Fibroblast of lung (primary cell): ENCODE data around the gene RASA4B. TPM values are rescaled to one million over a fixed set of nuclear protein-coding genes. Genes with fewer than 3 reads are reported as not detected.

ENCODE experiments used
- DNase-seq, 2 donors: peaks; one replicate each; pipeline versions ENCODE4 v3.0.0 to v3.0.0-alpha.2; 2010; ENCODE audit warnings: low read depth in 2 of 2
- H2AFZ ChIP-seq: 2 replicates; pipeline ENCODE4 v1.5.1; 2012; ENCODE audit warnings: low read length, control low read depth, inconsistent platforms
- H3K27ac ChIP-seq: 2 replicates; pipeline ENCODE4 v1.5.1; 2011; ENCODE audit warnings: low read length, control low read depth; ENCODE audit not compliant: insufficient read depth
- H3K27me3 ChIP-seq: 2 replicates; pipeline ENCODE4 v1.5.1; 2011; ENCODE audit warnings: mild to moderate bottlenecking, low read length; ENCODE audit not compliant: control insufficient read depth, insufficient read depth
- H3K36me3 ChIP-seq: 2 replicates; pipeline ENCODE4 v1.5.1; 2011; ENCODE audit warnings: low read length; ENCODE audit not compliant: control insufficient read depth, insufficient read depth
- H3K4me1 ChIP-seq: 2 replicates; pipeline ENCODE4 v1.5.1; 2011; ENCODE audit warnings: low read length; ENCODE audit not compliant: control insufficient read depth, insufficient read depth; ENCODE audit errors: extremely low read depth
- H3K4me2 ChIP-seq: 2 replicates; pipeline ENCODE4 v1.5.1; 2011; ENCODE audit warnings: low read length, control low read depth; ENCODE audit not compliant: insufficient read depth; ENCODE audit errors: extremely low read depth
- H3K4me3 ChIP-seq, 4 experiments: fragments of 200-600 bp in 1 of 4; sonication (generic) in 1 of 4; replicated peaks in 1 of 4; 2 replicates each; pipeline ENCODE4 v1.5.1; 2011 to 2016; ENCODE audit warnings: low read length in 4 of 4, low read depth in 3 of 4, mild to moderate bottlenecking in 3 of 4, control low read depth in 2 of 4, inconsistent platforms in 1 of 4, mixed read lengths in 1 of 4; ENCODE audit not compliant: insufficient read depth in 1 of 4; ENCODE audit errors: control extremely low read depth in 1 of 4
- H3K79me2 ChIP-seq: 2 replicates; pipeline ENCODE4 v1.5.1; 2012; ENCODE audit warnings: mild to moderate bottlenecking, low read length, inconsistent platforms; ENCODE audit not compliant: control insufficient read depth, insufficient read depth
- H3K9ac ChIP-seq: 2 replicates; pipeline ENCODE4 v1.5.1; 2011; ENCODE audit warnings: mild to moderate bottlenecking, low read length, control low read depth; ENCODE audit not compliant: insufficient read depth
- H3K9me3 ChIP-seq: 2 replicates; pipeline ENCODE4 v1.5.1; 2012; ENCODE audit warnings: low read depth, low read length; ENCODE audit not compliant: control insufficient read depth, insufficient read depth
- H4K20me1 ChIP-seq: 2 replicates; pipeline ENCODE4 v1.5.1; 2011; ENCODE audit warnings: low read length; ENCODE audit not compliant: control insufficient read depth, insufficient read depth; ENCODE audit errors: extremely low read depth
- CTCF ChIP-seq, 2 donors: IDR thresholded peaks in 1 of 2; conservative IDR thresholded peaks in 1 of 2; 1 replicate in 1 of 2; 2 replicates in 1 of 2; pipeline ENCODE4 v1.5.1; 2011 to 2012; ENCODE audit warnings: low read length in 2 of 2, control low read depth in 1 of 2, inconsistent platforms in 1 of 2, low read depth in 1 of 2, mild to moderate bottlenecking in 1 of 2
- EZH2 ChIP-seq: IDR thresholded peaks from 2 replicates; pipeline ENCODE4 v1.5.1; 2012; ENCODE audit warnings: low read length, control low read depth, mild to moderate bottlenecking; ENCODE audit errors: missing control alignments
- polyA plus RNA-seq, 2 donors: library from polyadenylated mRNA; depleted of rRNA in 1 of 2; stranded (reverse) in 1 of 2; unstranded in 1 of 2; fragments of >200 nt; gene quantifications; 2 replicates each; pipeline ENCODE4 v1.2.1, GENCODE V29; 2011 to 2012; ENCODE audit warnings: missing spikeins in 1 of 2
- total RNA-seq: library from RNA; depleted of rRNA; stranded (reverse); fragments of >200 nt; gene quantifications from 2 replicates; pipeline ENCODE4 v1.2.1, GENCODE V29; 2014

Gene RASA4B
- total and polyA plus RNA-seq, 2 donors (not counting 1 experiment from before 2014, with no cell fraction given): 1.4 to 1.5 TPM

DNA sequence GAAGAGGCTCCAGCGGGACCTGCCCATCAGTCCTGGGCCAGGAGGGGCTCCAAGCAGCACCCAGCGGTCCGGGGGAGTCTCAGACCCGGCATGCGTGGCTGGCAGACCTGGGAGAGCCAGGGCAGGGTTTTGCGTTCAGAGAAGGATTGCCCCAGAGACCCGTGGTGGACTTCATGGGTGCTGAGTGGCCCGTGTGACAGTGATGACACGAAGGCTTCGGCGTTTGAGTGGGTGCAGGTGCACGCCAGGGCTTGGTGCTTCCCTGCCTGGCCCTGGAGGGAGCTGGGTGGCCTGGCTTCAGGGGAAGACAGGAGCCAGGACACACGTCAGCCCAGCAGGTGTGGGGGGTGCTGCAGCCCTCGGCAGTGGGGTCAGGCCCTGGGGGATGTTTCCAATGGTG, 70.3 kb downstream of the RASA4B start:
- no peaks in the 10 kb centered on the region for H3K79me2 ChIP-seq
- no peak overlapping the region for H2AFZ ChIP-seq
- no peaks in the 10 kb centered on the region for H3K9me3 ChIP-seq
- no peaks in the 10 kb centered on the region for H3K4me1 ChIP-seq
- no peak overlapping the region for H3K27ac ChIP-seq
- no peaks in the 10 kb centered on the region for H4K20me1 ChIP-seq
- H3K9ac ChIP-seq: no peak overlapping the region
- no peaks in the 10 kb centered on the region for H3K27me3 ChIP-seq
- no peak for TF ChIP-seq CTCF (conservative IDR thresholded peaks at IDR 0.05 in 1 of 2, IDR thresholded peaks at IDR 0.05 in 1 of 2; ENCODE audit: low read depth in 1 of 2, low read length in 2 of 2)
- no peak for TF ChIP-seq EZH2
- H3K36me3 ChIP-seq: peaks cover 6% of the 10 kb centered on the region
- no peak overlapping the region for H3K4me3 ChIP-seq
- no peak for DNase-seq
- no peak overlapping the region for H3K4me2 ChIP-seq

DNA sequence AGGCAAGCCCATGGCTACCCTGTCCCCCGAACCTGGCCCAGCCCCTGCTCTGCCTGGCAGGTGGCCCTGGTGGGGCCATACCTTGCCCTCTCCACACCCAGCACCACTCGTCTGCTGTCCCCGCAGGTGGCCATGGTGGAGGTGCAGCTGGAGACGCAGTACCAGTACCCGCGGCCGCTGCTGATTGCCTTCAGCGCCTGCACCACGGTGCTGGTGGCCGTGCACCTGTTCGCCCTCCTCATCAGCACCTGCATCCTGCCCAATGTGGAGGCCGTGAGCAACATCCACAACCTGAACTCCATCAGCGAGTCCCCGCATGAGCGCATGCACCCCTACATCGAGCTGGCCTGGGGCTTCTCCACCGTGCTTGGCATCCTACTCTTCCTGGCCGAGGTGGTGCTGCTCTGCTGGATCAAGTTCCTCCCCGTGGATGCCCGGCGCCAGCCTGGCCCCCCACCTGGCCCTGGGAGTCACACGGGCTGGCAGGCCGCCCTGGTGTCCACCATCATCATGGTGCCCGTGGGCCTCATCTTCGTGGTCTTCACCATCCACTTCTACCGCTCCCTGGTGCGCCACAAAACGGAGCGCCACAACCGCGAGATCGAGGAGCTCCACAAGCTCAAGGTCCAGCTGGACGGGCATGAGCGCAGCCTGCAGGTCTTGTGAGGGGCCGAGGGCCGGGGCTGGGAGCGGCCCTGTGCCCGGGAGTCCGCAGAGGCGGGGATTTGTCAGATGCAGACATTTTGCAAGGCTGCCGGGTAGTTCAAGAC, 71.0 kb downstream of the RASA4B start:
- Histone ChIP-seq H2AFZ (no peak overlapping the region), H3K4me1 (no peaks in the 10 kb centered on the region), H4K20me1 (no peaks in the 10 kb centered on the region), H3K79me2 (no peaks in the 10 kb centered on the region), H3K4me2 (no peak overlapping the region), H3K4me3 (no peak overlapping the region), H3K36me3 (peaks cover 6% of the 10 kb centered on the region), H3K9me3 (no peaks in the 10 kb centered on the region), H3K27me3 (no peaks in the 10 kb centered on the region), H3K27ac (no peak overlapping the region), H3K9ac (no peak overlapping the region)
- no peak for TF ChIP-seq CTCF (conservative IDR thresholded peaks at IDR 0.05 in 1 of 2, IDR thresholded peaks at IDR 0.05 in 1 of 2; ENCODE audit: low read depth in 1 of 2, low read length in 2 of 2)
- TF ChIP-seq EZH2: no peak
- no peak for DNase-seq

- DNase-seq: no peak
- Histone ChIP-seq H3K27ac (no peak overlapping the region), H3K4me3 (no peak overlapping the region), H3K9me3 (no peaks in the 10 kb centered on the region), H3K4me1 (no peaks in the 10 kb centered on the region), H2AFZ (no peak overlapping the region), H3K27me3 (no peaks in the 10 kb centered on the region), H4K20me1 (no peaks in the 10 kb centered on the region), H3K9ac (no peak overlapping the region), H3K4me2 (no peak overlapping the region), H3K79me2 (no peaks in the 10 kb centered on the region), H3K36me3 (peaks cover 6% of the 10 kb centered on the region)
- TF ChIP-seq CTCF (conservative IDR thresholded peaks at IDR 0.05 in 1 of 2, IDR thresholded peaks at IDR 0.05 in 1 of 2; ENCODE audit: low read depth in 1 of 2, low read length in 2 of 2): no peak
- no peak for TF ChIP-seq EZH2
These were observed 71.9 kb downstream of the RASA4B start for GRCh38 chr7:102445674-102446071.
